Central memory CD4-positive, alpha-beta T cell (primary cell): ENCODE measurements around the gene MRPL22.
A peak's percentile ranks its signal among the peaks of the same experiment; 100 is the strongest.
"Not testable (repeated sequence)": the region's sequence is repeated elsewhere in the genome, so short reads cannot be mapped to it uniquely, and the experiment has no call there.

Experiments
- DNase-seq: peaks from one replicate; pipeline ENCODE4 v3.0.0; 2022
- total RNA-seq, 3 experiments: gene quantifications; one replicate each; lab custom pipeline; 2026; lab: John Stamatoyannopoulos, UW

The MRPL22 gene
- 9.6 to 33.4 (median 13.7) reads per million in 3 experiments for total RNA-seq

GRCh38 chr5:154940772-154941620, at the start of gene MRPL22:
MRPL22 (plus strand) TSS chr5:154941073; CDS start chr5:154941111, 38 bp downstream.
- peak; percentile 94 for DNase-seq

GRCh38 chr5:154892369-154892771, 48.5 kb upstream of the MRPL22 start:
- no peak for DNase-seq

- DNase-seq: no peak
Observed at GRCh38 chr5:154893381-154893780, 47.5 kb upstream of the MRPL22 start.

GRCh38 chr5:154895606-154896561, 45.0 kb upstream of the MRPL22 start:
- no peak for DNase-seq

- no peak for DNase-seq
Observed at GRCh38 chr5:154896562-154897165, 44.2 kb upstream of the MRPL22 start.

GRCh38 chr5:154898210-154898609, 42.7 kb upstream of the MRPL22 start:
- no peak for DNase-seq

- no peak for DNase-seq
Observed at GRCh38 chr5:154899151-154899816, 41.6 kb upstream of the MRPL22 start.

- DNase-seq: no peak
Observed at GRCh38 chr5:154900066-154900465, 40.8 kb upstream of the MRPL22 start.

- no peak for DNase-seq
Observed at GRCh38 chr5:154901276-154901675, 39.6 kb upstream of the MRPL22 start.

- no peak for DNase-seq
Observed at GRCh38 chr5:154901913-154902312, 39.0 kb upstream of the MRPL22 start.

- not testable (repeated sequence) for DNase-seq
Observed at GRCh38 chr5:154905601-154906000, 35.3 kb upstream of the MRPL22 start.

- DNase-seq: no peak
Observed at GRCh38 chr5:154916874-154917273, 24.0 kb upstream of the MRPL22 start.

GRCh38 chr5:154917757-154918156, 23.1 kb upstream of the MRPL22 start:
- no peak for DNase-seq

GRCh38 chr5:154923441-154924430, 17.1 kb upstream of the MRPL22 start:
- DNase-seq: no peak

- DNase-seq: no peak
Observed at GRCh38 chr5:154933537-154933936, 7.3 kb upstream of the MRPL22 start.

- DNase-seq: no peak
Observed at GRCh38 chr5:154934881-154935280, 6.0 kb upstream of the MRPL22 start.

GRCh38 chr5:154937186-154937717, 3.6 kb upstream of the MRPL22 start:
- no peak for DNase-seq

GRCh38 chr5:154937718-154938466, 3.0 kb upstream of the MRPL22 start, which contains the start of gene GEMIN5:
GEMIN5 (minus strand) TSS chr5:154938211; CDS start chr5:154938133, 78 bp downstream.
- peak; percentile 81 for DNase-seq

- not testable (repeated sequence) for DNase-seq
Observed at GRCh38 chr5:154939387-154939786, 1.5 kb upstream of the MRPL22 start.

GRCh38 chr5:154940375-154940771, 500 bp upstream of the MRPL22 start:
- no peak for DNase-seq
